Adrenal gland (tissue), 12 donors: ENCODE measurements around the gene VARS2. TPM values are rescaled to one million over a fixed set of nuclear protein-coding genes. Genes with fewer than 3 reads are reported as not detected.

Experiments used
- DNase-seq, 7 donors: peaks; one replicate each; pipeline ENCODE4 v3.0.0-alpha.2; 2019 to 2020
- H3K27ac ChIP-seq, 5 donors: fragments of 200-600 bp; sonication (generic) in 4 of 5; 1 replicate in 3 of 5; 2 replicates in 2 of 5; pipeline versions ENCODE4 v1.5.1 to v1.8.0; 2016 to 2020; ENCODE audit warnings: mild to moderate bottlenecking in 1 of 5
- H3K27me3 ChIP-seq: fragments of 200-600 bp; 2 replicates; pipeline ENCODE4 v1.8.0; 2021
- H3K36me3 ChIP-seq, 2 donors: fragments of 200-600 bp; replicated peaks in 1 of 2; 1 replicate in 1 of 2; 2 replicates in 1 of 2; pipeline versions ENCODE4 v1.5.1 to v1.8.0; 2018 to 2022
- H3K4me1 ChIP-seq, 2 donors: fragments of 200-600 bp; replicated peaks in 1 of 2; 1 replicate in 1 of 2; 2 replicates in 1 of 2; pipeline versions ENCODE4 v1.5.1 to v1.8.0; 2018 to 2021
- H3K4me3 ChIP-seq, 4 donors: fragments of 200-600 bp; sonication (generic) in 3 of 4; one replicate each; pipeline ENCODE4 v1.5.1; 2016 to 2018
- H3K9me3 ChIP-seq, 3 donors: fragments of 200-600 bp; sonication (generic) in 1 of 3; replicated peaks in 1 of 3; 1 replicate in 2 of 3; 2 replicates in 1 of 3; pipeline versions ENCODE4 v1.5.1 to v1.8.0; 2016 to 2021
- POLR2A ChIP-seq, 2 donors: fragments of 450-650 bp; IDR thresholded peaks; one replicate each; pipeline ENCODE4 v1.6.1; 2017; ENCODE audit warnings: antibody characterized with exemption in 2 of 2, mild to moderate bottlenecking in 2 of 2, moderate library complexity in 1 of 2
- WGBS, 4 donors: extraction: QIAGEN DNeasy Blood & Tissue Kit in 2 of 4; methylation state at CpG; one replicate each; pipeline versions ENCODE4 v1.1.5 to v1.1.7; 2013 to 2017; 5-methylcytosine and 5-hydroxymethylcytosine counted together
- intact Hi-C, 2 donors: fragments of 100-400 bp; cut with DNase I; formaldehyde crosslinking; loops; one replicate each; pipeline versions ENCODE4 v1.14.1 to v1.15.0; 2022 to 2023
- polyA plus RNA-seq, 3 donors: library from polyadenylated mRNA; stranded (reverse); fragments of 200-250 nt in 2 of 3; fragments of 350-450 nt in 1 of 3; fragmentation: Illumina TruSeq in 1 of 3; extraction: RNeasy Lipid Tissue Mini Kit (QIAGEN cat#74804) in 1 of 3; gene quantifications; one replicate each; pipeline ENCODE4 v1.2.3, GENCODE V29; 2013 to 2014
- total RNA-seq, 9 donors: library from RNA; depleted of rRNA in 4 of 9; stranded (reverse); fragments of >200 nt in 4 of 9; fragments of 120-200 nt in 1 of 9; fragmentation: NEBNext Ultra II Directional in 1 of 9; extraction: Animal tissue kit (Norgen Biotek cat#: 25700) in 1 of 9; gene quantifications; one replicate each; pipeline versions ENCODE4 v1.1.0 to v1.2.4, GENCODE V29; 2013 to 2023
- TF ChIP-seq, protein P1 (sequence below), 6 experiments: fragments of 450-650 bp in 4 of 6; fragments of 200-600 bp in 2 of 6; sonication (generic) in 1 of 6; IDR thresholded peaks; 1 replicate in 5 of 6; 2 replicates in 1 of 6; pipeline versions ENCODE4 v1.5.1 to v1.8.0; 2016 to 2021; ENCODE audit warnings: antibody characterized with exemption in 6 of 6, mild to moderate bottlenecking in 2 of 6, moderate library complexity in 1 of 6
- donor health status: healthy with polysubstance abuse.
- donor health status: Bipolar disorder and iron deficiency.
- donor health status: DM: yes; HTN: yes; CAD: no.
- donor health status: DM: no; HTN: no; CAD: no.
- donor health status: DM: no; HTN: no; CAD: no.
- donor health status: DM: yes; HTN: yes; CAD: no.

The VARS2 gene
- total and polyA plus RNA-seq, 12 donors = 17.1 to 89.6 (median 31.7) TPM

DNA sequence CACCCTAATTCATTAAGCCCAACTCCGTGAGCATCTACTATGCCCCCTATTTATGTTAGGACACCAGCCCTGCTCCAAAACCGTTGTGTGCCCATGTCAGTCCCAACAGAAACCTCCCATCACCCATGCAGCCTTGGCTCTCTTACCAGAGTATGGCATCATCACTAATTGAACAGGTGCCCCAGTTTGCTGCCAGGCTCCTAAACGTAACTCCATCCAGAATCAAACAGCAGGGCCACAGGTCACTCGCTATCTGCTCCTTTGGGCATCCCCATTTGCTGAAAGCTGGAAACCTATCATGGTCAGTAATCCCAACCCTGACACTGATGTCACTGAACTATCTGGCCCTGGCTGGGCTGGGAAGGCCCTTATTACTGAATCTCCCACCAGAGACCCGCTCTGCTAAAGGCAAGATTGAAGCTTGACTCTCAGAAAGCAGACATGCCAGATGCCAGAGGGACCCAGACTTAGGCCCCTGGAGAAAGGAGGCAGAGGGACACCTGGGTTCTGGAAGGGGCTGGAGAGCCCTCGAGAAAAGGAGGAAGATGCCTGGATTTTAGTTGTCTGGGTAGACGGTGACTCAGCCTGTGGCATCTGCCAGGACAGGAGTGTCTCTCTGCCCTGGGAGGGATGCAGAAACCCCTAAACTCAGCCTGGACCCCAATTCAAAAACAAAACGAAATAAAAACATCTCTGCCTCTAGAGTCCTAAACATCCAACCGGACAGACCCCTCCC lies 40.8 kb downstream of the VARS2 start:
- 59 to 67% (median 62%) methylated on average over 9 of the region's 9 CpGs for WGBS, 4 donors
- H3K27ac ChIP-seq = no peak overlapping the region

DNA sequence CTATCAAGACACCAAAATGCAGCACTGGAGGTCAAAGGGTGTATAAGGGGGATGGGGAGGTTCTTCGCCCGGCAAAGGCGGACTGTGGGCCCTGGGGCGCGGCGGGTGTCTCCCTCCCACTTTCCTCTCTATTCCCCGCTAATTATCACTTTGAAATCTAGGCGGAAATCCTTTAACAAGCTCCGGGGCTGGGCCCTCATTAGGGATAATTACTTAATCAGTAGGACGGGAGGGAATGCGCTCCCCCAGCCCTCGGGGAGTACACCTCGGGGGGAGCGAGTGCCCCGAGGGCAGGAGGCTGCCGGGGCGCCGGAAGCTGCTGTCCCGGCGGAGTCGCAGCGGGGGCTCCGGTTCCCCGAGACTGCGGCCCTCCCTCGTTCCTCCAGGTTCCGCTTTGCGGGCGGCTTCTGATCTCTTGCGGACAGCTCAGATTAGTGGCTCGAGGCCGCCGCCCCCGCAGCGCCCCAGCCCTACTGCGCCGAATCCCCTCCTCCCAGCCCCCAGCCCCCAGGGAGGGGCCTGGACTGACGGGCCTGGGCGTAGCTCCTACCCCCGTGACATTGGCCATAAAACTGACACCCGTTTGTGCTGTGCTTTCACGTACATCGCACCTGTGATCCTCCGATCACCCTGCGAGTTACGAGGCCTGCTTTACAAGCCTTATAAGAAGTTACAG lies 41.5 kb downstream of the VARS2 start:
- Histone ChIP-seq H3K27ac (no peak overlapping the region), H3K4me3 (peak overlapping the region in 2 of 4 donors; percentile 28 to 54), H3K4me1 (no peaks in the 10 kb centered on the region), H3K36me3 (no peaks in the 10 kb centered on the region), H3K9me3 (no peaks in the 10 kb centered on the region), H3K27me3 (no peaks in the 10 kb centered on the region)
- peak; percentile 26 to 55 (median 32) for DNase-seq
- intact Hi-C loops = no loop called here
- WGBS, 4 donors = 11 to 28% (median 21%) methylated on average over 14 to 46 of the region's 46 CpGs
- TF ChIP-seq, protein P1, sequence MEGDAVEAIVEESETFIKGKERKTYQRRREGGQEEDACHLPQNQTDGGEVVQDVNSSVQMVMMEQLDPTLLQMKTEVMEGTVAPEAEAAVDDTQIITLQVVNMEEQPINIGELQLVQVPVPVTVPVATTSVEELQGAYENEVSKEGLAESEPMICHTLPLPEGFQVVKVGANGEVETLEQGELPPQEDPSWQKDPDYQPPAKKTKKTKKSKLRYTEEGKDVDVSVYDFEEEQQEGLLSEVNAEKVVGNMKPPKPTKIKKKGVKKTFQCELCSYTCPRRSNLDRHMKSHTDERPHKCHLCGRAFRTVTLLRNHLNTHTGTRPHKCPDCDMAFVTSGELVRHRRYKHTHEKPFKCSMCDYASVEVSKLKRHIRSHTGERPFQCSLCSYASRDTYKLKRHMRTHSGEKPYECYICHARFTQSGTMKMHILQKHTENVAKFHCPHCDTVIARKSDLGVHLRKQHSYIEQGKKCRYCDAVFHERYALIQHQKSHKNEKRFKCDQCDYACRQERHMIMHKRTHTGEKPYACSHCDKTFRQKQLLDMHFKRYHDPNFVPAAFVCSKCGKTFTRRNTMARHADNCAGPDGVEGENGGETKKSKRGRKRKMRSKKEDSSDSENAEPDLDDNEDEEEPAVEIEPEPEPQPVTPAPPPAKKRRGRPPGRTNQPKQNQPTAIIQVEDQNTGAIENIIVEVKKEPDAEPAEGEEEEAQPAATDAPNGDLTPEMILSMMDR (IDR thresholded peaks at IDR 0.05) = no peak
- TF ChIP-seq POLR2A (IDR thresholded peaks at IDR 0.05) = no peak

More for the DNA sequence above, 40.8 kb downstream of the VARS2 start:
- no peak for DNase-seq
- Histone ChIP-seq H3K36me3 (no peaks in the 10 kb centered on the region), H3K9me3 (no peaks in the 10 kb centered on the region), H3K4me3 (peak overlapping the region in 1 of 4 donors; percentile 54), H3K4me1 (no peaks in the 10 kb centered on the region), H3K27me3 (no peaks in the 10 kb centered on the region)
- intact Hi-C loops = no loop called here
- TF ChIP-seq POLR2A (IDR thresholded peaks at IDR 0.05) = no peak
- TF ChIP-seq, protein P1 (IDR thresholded peaks at IDR 0.05) = no peak

DNA sequence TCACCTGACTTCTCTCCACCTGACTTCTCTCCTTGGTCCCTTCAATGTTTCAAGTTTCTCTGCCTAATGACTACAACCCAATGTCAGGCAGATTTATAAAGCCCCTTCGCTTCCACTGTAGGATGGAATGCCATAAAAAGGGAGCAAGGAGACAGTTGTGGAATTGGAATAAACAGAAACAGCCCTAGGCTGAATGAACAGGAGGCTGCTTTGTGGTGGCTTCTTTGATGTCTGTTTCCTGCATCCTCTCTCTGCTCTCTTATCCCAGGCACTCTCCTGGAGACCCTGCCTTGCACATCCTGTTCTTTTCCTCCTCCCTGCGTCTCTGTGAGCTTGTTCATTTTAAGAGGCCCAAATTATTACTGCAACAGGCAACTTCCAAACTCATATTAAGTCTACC lies 43.7 kb downstream of the VARS2 start:
- intact Hi-C loops = no loop called here
- DNase-seq = no peak
- H3K4me1 ChIP-seq = no peaks in the 10 kb centered on the region
- no peaks in the 10 kb centered on the region for H3K36me3 ChIP-seq
- 73 to 83% (median 78%) methylated on average over 2 of the region's 2 CpGs for WGBS, 4 donors
- no peak overlapping the region for H3K27ac ChIP-seq
- no peaks in the 10 kb centered on the region for H3K27me3 ChIP-seq
- no peaks in the 10 kb centered on the region for H3K9me3 ChIP-seq
- no peak for TF ChIP-seq POLR2A (IDR thresholded peaks at IDR 0.05)
- TF ChIP-seq, protein P1 (IDR thresholded peaks at IDR 0.05) = no peak
- no peak overlapping the region for H3K4me3 ChIP-seq

DNA sequence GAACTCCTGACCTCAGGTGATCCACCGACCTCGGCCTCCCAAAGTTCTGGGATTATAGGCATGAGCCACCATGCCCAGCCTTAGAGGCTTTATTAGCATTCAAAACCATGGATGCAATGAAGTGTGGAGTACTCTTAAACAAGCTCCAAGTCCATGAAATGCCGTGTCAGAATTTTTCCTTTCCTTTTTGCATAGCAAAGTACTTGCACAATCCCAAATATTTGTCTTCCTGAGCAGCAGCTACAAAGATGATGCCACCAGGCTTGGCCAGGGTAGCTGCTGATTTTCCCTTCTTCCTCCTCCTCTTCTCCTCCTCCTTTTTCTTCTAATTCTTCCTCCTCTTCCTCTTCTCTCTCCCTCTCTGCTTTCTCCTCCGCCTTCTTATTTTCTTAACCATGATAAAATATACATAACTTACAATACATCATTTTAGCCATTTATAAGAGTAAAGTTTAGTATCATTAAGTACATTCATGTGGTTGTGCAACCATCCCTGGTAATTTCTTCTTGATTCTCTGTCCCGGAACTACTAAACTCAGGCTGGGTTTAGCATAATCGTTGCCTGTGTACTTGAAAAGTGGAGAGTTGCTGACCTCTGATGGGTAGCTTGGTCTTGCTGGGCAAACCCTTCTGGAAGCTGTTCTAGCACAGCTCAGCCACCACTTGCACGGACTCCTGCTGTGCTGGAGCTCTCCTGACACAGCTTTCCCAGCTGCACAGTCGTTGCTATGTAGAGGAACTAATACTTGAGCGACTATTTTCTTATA lies 47.1 kb downstream of the VARS2 start:
- no peaks in the 10 kb centered on the region for H3K36me3 ChIP-seq
- no peak overlapping the region for H3K4me3 ChIP-seq
- TF ChIP-seq, protein P1 (IDR thresholded peaks at IDR 0.05) = no peak
- TF ChIP-seq POLR2A (IDR thresholded peaks at IDR 0.05) = no peak
- WGBS, 4 donors = 73 to 86% (median 77%) methylated on average over 9 of the region's 9 CpGs
- no peak for DNase-seq
- no peaks in the 10 kb centered on the region for H3K4me1 ChIP-seq
- intact Hi-C loops = no loop called here
- no peak overlapping the region for H3K27ac ChIP-seq
- no peaks in the 10 kb centered on the region for H3K27me3 ChIP-seq
- no peaks in the 10 kb centered on the region for H3K9me3 ChIP-seq
